NCI-H82 (cell line): ENCODE measurements around the gene ENTHD1.
"Not testable (repeated sequence)": the region's sequence is repeated elsewhere in the genome, so short reads cannot be mapped to it uniquely, and the experiment has no call there.

ENCODE experiments used
- DNase-seq: peaks from one replicate; lab custom pipeline; 2025; lab: John Stamatoyannopoulos, UW

The ENTHD1 gene

GRCh38 chr22:39898997-39899396 lies 5.4 kb upstream of the ENTHD1 start:
- DNase-seq = peak; percentile 59

DNA sequence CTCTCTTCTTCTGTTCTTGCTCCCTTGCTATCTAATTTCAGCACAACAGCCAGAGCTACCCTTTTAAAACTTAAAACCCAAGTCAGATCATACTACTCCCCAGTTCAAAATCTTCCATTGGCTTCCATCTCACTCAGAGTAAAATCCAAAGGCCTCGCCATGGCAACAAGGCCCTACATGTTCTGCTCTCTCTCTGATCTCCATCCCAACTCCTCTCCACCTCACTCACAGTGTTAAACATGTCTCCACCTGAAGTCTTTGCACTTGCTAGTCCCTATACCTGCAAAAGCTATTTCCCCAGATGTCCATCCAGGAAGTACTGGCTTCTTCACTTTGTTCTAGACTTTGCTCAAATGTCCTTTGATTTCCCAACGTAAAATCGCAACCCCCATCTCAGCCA lies 4.3 kb upstream of the ENTHD1 start:
- DNase-seq = no peak

DNA sequence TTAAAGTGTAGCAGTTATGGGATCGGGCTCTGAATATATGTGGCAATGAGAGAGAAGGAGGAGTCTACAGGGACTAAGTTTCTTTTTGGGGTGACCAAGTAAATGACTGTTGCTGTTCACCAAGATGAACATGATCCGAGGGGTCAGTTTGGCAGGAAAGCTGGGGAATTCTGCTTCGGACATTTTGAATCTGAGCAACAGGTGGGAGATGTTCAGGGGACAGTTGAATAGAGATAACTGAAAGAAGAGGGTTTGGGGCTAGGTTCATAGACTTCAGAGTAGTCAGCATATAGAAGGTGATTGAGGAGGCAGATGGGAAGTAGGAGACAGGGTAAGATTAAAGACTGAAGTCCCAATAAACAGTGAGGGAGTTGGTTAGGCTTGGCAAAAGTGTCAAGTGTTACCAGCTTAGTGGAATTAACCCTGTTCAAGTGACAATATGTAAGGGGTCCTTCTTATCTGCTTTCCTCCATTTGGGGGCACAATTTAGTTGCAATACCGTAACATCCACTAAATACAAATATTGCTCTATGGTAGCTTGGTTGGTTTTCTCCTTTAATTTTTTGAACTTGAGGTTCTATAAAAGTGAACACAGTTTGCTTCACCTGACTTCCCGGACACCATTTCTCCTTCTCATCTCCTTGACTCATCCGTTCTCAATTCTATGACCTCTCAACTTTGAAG lies 2.9 kb upstream of the ENTHD1 start:
- DNase-seq = peak; percentile 11

GRCh38 chr22:39895682-39896081 lies 2.1 kb upstream of the ENTHD1 start:
- no peak for DNase-seq

DNA sequence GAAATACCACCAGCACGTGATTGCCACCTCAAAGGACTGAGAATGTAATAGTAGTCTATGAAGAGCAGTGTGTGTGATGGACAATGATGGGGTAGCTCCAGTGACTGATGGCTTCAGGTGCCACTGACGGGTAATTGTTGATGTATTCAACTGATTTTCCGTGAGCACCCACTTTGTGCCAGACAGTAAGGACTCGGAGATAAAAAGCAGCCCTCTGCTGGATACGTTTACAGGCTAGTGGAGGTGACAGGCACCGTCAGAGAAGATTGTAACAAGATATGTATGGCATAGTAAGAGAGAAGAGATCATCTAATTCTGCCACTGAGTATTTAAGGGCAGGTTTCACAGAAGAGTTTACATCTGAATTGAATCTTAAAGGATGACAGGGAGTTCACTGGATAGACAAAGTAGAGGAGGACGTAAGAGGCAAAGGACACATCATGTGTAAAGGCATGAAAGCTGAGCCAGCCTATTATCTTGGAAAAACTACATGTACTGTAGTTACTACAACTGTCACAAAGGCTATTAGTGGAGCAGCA lies 1.1 kb upstream of the ENTHD1 start:
- no peak for DNase-seq

DNA sequence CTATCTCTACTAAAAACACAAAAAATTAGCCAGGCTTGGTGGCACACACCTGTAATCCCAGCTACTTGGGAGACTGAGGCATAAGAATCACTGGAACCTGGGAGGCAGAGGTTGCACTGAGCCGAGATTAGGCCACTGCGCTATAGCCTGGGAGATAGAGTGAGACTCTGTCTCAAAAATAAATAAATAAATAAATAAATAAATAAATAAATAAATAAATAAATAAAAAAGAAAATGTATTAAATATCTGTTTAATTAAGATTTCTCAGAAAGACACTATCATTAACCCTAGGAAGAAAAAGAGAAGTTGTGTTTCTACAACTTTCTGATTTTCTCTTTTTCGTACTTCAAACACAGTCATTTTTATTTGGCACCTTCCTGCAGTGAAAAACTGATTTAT lies 3.6 kb downstream of the ENTHD1 start:
- DNase-seq = not testable (repeated sequence)

DNA sequence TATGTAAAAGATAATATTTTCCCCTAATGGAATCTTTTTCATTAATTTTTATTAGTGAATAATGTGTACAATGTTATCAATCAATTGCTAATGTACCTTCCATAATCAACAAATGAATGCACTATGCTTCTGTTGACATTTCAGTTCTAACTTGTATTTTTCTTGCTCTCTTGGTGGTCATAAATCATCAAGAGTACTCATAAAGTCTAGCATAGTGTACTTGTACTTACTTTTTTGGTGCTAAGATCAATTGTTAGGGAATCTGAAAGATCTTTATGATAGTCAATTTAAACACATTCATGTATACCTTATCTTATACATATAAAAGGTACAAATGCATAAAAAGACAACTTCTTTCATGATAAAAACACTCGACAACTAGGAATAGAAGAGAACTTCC lies 10.5 kb downstream of the ENTHD1 start:
- DNase-seq = no peak

GRCh38 chr22:39880722-39881121 lies 12.8 kb downstream of the ENTHD1 start:
- DNase-seq = no peak

DNA sequence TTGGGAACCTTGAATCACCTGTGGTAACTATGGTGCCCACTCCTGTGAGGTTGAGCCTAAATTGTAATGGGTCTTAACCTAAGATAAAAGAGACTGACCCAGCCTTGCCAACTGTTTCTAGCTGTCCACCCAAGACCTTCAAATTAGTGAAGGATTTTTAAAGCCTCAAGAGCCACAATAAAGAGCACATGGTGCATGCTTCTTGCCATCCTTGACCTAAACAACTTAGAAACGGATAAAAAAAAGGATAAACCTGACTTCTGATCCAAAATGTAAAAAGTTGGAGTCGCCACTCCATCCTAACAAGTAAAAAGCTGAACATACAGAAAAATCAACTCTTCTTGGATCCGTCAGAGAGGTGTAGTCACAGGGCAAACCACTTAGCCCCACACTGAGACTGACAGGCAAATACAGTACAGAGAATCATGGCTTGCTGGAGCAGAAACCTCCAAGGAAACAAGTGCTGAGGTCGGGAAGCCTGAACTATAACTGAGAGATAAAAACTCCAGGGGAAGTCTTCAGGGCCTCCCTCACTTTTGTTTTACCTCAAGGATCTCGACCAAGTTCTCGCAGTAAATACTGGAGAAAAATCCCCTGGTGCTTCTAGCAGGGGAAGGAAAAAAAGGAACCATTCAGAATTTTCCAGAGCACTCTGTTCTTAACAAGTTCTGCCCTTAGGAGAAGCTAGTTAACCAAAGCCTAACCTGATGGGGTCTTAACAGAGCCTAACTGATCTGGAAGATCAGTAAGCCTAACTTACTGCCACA lies 16.3 kb downstream of the ENTHD1 start:
- DNase-seq = no peak

- not testable (repeated sequence) for DNase-seq
These were observed 18.2 kb downstream of the ENTHD1 start for GRCh38 chr22:39875176-39875885.

DNA sequence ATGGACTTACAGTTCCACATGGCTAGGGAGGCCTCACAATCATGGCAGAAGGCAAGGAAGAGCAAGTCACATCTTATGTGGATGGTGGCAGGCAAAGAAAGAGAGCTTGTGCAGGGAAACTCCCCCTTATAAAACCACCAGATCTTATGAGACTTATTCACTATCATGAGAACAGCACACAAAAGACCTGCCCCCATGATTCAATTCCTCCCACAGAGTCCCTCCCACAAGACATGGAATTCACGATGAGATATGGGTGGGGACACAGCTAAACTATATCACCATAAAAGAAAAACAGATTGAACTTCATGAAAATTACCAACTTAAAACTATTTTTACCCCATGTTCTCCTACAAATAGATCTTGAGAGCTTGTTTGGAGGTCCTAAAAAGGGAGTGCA lies 19.6 kb downstream of the ENTHD1 start:
- DNase-seq = no peak

DNA sequence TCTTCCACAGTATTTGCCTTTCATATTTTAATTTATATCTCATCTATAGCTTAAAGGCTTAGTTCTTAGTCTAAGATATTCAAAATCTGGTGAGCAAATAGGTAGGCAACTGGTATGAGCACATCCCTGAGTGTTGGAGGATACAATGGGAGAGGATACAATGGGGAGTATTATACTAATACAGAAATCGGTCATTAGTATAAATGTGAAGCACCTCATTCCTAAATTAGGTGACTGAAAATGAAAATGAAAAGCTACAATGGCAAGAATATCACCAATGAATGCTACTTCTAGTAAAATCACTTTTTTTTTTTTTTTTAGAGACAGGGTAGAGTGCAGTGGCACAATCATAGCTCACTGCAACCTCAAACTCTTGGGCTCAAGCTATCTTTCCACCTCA lies 21.0 kb downstream of the ENTHD1 start:
- no peak for DNase-seq

DNA sequence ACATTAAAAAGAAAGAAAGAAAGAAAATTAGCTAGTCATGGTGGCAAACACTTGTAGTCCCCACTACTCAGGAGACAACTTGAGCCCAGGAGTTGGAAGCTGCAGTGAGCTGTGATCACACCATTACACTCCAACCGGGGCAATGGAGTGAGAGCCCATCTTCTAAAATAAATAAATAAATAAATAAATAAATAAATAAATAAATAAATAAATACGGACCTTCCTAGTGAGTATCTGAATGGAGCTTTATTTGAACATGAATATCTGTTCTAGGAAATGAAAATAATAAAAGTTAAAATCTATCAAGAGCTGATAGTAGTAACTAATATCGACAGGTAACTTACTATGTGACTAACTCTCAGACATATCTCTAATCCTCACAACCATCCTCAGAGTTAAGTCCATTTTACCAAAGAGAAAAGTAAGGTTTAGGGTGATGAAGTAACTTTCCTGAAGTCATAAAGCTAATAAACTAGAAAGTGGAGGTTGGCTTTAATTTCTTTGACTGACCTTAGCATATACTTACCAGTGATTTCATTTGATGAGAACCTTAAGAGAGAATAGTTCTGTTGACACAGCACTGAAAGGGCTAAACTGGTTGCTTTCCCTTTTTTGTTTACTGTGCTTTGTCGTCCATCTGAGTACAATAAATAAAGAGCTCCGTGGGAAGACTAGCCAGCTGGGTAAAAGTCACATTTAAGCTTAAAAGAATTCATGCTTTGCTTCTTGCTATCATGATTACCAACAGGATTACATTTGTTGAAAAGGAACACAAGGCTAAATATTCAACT lies 22.4 kb downstream of the ENTHD1 start:
- no peak for DNase-seq

- not testable (repeated sequence) for DNase-seq
These were observed 23.8 kb downstream of the ENTHD1 start for GRCh38 chr22:39869797-39870196.

- DNase-seq = no peak
These were observed 24.8 kb downstream of the ENTHD1 start for GRCh38 chr22:39868741-39869140.

DNA sequence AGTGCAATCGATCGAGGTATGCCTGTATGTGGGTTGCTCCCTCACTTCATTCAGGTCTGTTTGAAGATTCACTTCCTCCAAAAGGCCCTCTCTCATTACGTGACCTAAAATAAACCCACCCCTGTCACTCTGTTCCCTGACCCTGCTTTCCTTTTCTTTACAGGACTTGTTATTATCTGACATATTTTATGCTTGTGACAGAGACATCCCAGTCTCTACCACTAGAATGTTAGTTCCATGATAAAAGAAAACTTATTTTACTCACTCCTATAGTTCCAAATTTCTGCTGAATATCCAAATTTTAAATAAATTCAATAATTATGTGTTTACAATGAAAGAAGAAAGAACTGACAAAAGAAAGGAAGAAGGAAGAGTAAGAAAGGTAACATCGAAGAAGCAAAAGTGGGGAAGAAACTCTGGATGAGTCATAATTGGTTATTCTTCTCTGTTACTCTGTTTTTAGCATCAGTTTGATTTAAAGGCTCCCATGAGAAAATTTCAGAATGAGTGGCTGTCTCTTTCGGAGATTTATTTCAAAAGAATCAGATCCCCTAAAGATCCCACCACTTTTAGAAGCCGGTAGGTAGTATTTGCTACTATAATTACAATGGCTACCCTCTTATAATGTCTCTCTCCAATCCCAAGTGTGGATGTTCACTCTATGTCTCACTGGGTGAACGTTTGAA lies 33.5 kb downstream of the ENTHD1 start:
- no peak for DNase-seq

DNA sequence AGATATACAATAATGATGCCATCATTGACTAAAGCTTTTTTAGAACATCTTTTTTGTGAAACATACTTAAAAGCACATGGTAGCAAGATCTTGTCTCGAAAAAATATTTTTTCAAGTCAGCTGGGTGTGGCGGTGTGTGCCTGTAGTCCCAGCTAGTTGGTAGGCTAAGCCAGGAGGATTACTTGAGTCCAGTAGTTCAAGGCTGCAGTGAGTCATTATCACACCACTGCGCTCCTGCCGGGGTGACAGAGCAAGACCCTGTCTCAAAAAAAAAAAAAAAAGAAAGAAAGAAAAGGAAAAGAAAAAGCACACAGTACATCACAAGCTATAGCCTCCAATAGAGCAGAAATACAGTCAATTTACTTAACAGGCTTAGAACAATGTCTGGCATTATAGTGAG lies 37.0 kb downstream of the ENTHD1 start:
- no peak for DNase-seq

GRCh38 chr22:39852799-39853198 lies 40.8 kb downstream of the ENTHD1 start:
- no peak for DNase-seq

GRCh38 chr22:39851606-39852315 lies 41.8 kb downstream of the ENTHD1 start:
- DNase-seq = no peak

DNA sequence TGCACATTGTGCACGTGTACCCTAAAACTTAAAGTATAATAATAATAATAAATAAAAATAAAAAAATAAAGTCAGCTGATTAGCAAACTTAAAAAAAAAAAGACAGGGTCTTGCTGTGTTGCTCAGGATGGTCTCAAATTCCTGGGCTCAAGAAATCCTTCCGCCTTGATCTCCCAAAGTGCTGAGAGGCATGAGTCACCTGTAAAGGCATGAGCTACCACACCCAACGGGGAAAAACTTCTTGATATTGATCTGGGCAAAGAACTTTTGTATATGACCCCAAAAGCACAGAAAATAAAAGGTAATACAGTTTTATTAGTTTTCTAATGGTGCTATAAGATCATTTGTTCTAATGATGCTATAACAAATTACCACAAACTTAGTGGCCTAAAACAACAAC lies 46.1 kb downstream of the ENTHD1 start:
- DNase-seq = no peak

GRCh38 chr22:39846539-39846938 lies 47.0 kb downstream of the ENTHD1 start:
- DNase-seq = not testable (repeated sequence)
